ENCODE measurements around the gene CARHSP1.
"Not testable (repeated sequence)": the region's sequence is repeated elsewhere in the genome, so short reads cannot be mapped to it uniquely, and the experiment has no call there.

The CARHSP1 gene

GRCh38 chr16:8828541-8829165 is 40.2 kb downstream of the CARHSP1 start:
- DNase-seq (ENCODE audit: low spot score): peak; percentile 52

DNA sequence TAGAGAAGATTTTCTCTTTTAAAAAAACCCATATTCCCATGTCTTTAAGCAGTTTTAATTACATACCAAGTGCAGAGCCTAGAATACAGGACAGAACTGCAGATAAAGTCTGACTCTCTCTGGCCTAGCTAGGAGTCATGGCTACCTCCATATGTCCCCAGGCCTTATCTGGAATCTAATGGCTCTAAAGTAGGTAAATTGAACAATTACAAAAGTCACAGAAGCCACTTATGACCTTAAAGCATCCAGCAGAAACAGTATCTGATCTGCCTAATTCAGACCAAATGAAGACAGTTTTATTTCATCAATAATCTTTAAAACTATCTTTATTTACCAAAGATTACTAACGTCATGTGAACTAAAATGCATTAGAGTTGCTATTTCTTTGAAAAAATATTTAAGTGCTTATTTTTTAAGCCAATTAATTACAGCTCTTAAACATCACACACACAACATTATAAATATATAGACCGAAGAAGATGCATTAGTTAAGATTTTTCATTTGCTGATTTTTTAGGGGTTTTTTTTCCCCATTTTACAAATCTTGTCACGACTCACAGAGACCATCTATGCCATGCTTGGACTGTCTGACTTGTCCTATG is 42.4 kb downstream of the CARHSP1 start:
- no peak for DNase-seq (ENCODE audit: low spot score)

DNA sequence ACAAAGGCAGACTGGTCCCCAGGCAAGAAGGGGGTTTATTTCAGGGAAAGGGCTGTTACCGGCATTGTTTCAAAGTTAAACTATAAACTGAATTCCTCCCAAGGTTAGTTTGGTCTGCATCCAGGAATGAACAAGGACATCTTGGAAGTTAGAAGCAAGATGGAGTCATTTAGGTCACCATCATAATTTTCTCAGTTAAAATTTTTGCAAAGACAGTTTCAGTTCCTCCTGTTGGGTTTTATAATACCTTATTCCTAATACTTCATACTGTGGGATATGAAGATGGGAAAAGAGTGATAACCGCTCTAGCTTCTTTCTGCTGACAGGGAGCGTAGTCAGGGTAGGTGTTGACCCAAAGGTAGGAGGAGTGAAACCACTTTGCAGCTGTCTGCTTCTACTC is 46.4 kb downstream of the CARHSP1 start:
- no peak for DNase-seq (ENCODE audit: low spot score)

GRCh38 chr16:8819411-8820034 is 49.3 kb downstream of the CARHSP1 start:
- DNase-seq (ENCODE audit: low spot score): no peak

- no peak for DNase-seq (ENCODE audit: low spot score)
Observed at GRCh38 chr16:8818504-8819270, 50.1 kb downstream of the CARHSP1 start.

GRCh38 chr16:8816967-8817655 is 51.7 kb downstream of the CARHSP1 start:
- no peak for DNase-seq (ENCODE audit: low spot score)

GRCh38 chr16:8814095-8814806 is 54.6 kb downstream of the CARHSP1 start:
- no peak for DNase-seq (ENCODE audit: low spot score)

GRCh38 chr16:8812162-8812843 is 56.5 kb downstream of the CARHSP1 start:
- no peak for DNase-seq (ENCODE audit: low spot score)

DNA sequence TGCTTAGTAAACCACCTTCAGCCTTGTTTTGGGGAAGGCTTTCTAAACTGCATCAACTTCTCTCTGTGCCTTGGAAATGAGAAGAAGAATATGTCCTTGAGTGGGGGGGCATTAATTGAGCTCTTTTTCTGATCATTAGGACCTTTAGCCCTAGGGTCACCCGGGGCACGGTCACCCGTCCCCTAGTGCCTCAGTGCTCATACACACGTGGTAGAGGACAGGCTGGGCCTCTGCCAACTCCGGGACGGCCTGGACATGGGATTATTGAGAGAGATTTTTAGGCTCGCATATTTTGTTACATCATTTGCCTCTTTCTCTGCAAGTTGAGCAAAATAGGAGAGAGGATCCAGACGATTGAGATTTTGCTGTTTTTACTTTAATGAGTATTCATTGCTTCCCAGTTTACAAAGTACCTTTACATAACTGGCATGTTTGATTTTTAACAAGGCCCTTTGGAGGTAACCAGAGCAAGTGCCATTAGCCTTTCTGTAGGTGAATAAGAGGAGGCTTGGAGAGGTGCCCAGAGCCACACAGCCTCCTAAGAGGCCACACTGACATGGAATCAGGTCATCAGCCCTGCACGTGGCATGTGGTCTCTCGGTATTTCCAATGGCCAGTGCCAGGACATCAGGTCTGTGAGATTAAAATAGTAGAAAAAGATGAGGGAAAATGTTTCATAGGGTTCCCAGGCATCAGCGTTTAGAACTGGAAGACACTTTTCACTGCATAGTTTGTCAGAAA is 60.0 kb downstream of the CARHSP1 start:
- DNase-seq (ENCODE audit: low spot score): no peak

DNA sequence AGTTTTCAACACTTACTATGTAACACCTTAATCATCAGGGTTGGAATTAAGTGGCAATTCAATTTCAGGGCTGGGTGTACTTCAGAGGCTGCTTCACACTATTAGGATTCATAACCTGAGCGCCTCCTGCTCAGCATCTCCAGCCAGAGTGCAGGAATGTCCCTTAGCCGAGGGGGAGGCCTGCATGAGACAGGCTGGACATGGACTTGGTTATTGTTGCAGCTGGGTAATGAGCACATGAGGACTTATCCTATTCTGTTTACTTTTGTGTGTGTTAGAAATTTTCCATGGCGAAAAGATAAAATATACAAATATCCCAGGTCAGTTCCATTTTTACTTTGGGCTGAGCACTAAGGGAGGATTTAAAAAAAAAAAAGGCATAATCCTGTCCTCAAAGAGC is 60.8 kb downstream of the CARHSP1 start:
- no peak for DNase-seq (ENCODE audit: low spot score)

DNA sequence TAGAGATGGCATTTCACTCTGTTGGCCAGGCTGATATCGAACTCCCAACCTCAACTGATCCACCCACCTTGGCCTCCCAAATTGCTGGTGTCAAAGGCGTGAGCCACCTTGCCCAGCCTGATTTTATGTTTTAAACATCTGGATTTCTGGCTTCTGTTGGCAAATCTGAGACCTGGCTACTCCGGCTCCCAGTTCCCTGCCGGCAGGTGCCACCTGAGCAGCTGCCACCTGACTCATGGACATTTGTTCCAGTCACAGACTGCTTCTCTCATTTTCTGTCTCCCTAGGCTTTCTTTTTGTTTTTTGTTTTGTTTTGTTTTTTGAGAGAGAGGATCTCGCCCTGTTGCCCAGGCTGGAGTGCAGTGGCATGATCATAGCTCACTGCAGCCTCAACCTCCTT is 61.6 kb downstream of the CARHSP1 start:
- no peak for DNase-seq (ENCODE audit: low spot score)

DNA sequence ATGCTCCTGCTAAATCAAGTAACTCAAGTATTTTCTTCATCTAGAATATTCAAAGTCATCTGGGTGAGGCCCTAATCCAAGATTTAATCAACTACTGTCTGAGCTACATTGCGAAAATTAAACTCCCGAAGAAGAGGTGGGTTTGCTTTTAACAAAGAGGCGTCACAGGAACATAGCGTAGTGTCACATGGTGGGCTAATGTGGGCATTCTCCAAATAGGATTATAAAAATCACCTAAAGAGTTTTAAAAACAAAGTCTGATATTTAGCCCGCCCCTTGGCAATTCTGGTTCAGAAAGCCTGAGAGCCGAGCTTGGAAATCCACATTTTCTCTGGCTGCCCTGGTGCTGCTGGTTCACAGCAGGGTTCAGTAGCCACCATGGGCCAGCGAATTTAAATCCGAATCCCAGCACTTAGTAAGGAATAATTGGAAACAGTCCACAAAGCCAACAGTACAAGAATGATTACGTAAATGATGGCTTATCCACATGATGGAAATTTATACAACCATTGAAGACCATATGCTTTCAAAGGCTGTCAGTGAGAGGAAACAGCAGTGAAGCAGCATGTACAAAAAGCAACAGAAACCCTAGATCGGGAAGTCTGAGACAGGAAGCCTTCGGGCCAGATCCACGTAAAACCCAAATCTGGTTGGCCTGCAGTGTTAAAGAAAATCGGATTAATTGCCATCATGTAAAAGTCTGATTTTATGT is 62.4 kb downstream of the CARHSP1 start:
- DNase-seq (ENCODE audit: low spot score): no peak

GRCh38 chr16:8804313-8804712 is 64.5 kb downstream of the CARHSP1 start:
- no peak for DNase-seq (ENCODE audit: low spot score)

DNA sequence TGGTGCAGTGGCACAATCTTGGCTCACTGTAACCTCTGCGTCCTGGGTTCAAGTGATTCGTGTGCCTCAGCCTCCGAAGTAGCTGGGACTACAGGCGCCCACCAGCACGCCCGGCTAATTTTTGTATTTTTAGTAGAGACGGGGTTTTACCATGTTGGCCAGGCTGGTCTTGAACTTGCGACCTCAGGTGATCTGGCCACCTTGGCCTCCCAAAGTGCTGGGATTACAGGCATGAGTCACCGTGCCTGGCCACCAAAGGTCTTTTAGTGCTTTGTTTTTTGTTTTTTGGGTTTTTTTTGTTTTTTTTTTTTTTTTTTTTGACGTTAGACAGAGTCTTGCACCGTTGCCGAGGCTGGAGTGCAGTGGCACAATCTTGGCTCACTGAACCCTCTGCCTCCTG is 65.1 kb downstream of the CARHSP1 start:
- not testable (repeated sequence) for DNase-seq (ENCODE audit: low spot score)

Measured in kidney capillary endothelial cell (primary cell).